HAP-1 (cell line): ENCODE results near the gene CA6.
A peak's percentile ranks its signal among the peaks of the same experiment; 100 is the strongest.
"Not testable (repeated sequence)": the region's sequence is repeated elsewhere in the genome, so short reads cannot be mapped to it uniquely, and the experiment has no call there.

ENCODE experiments used
- DNase-seq, 2 experiments: peaks; one replicate each; pipeline ENCODE4 v3.0.0-alpha.2; 2016 to 2020; ENCODE audit warnings: low spot score in 2 of 2
- H3K27me3 ChIP-seq: fragments of 250-450 bp; sonication (Bioruptor Pico); 2 replicates; pipeline ENCODE4 v1.5.1; 2020; ENCODE audit warnings: low read depth, mild to moderate bottlenecking, moderate library complexity
- H3K36me3 ChIP-seq: fragments of 250-450 bp; sonication (Bioruptor Pico); replicated peaks from 2 replicates; pipeline ENCODE4 v1.5.1; 2020; ENCODE audit warnings: mild to moderate bottlenecking
- H3K4me1 ChIP-seq: fragments of 250-450 bp; sonication (Bioruptor Pico); 2 replicates; pipeline ENCODE4 v1.5.1; 2020; ENCODE audit warnings: mild to moderate bottlenecking
- H3K4me3 ChIP-seq: fragments of 250-450 bp; sonication (Bioruptor Pico); 2 replicates; pipeline ENCODE4 v1.5.1; 2020; ENCODE audit warnings: mild to moderate bottlenecking, moderate library complexity
- H3K9me3 ChIP-seq: fragments of 250-450 bp; sonication (Bioruptor Pico); 2 replicates; pipeline ENCODE4 v1.5.1; 2020; ENCODE audit warnings: mild to moderate bottlenecking, moderate library complexity
- in situ Hi-C: fragments of 300-500 bp; cut with MboI; formaldehyde crosslinking; loops from 3 replicates; pipeline ENCODE4 v1.14.3; 2020; ENCODE audit warnings: low sequenced_read_pairs, inconsistent platforms, mixed read lengths

CA6 gene

DNA sequence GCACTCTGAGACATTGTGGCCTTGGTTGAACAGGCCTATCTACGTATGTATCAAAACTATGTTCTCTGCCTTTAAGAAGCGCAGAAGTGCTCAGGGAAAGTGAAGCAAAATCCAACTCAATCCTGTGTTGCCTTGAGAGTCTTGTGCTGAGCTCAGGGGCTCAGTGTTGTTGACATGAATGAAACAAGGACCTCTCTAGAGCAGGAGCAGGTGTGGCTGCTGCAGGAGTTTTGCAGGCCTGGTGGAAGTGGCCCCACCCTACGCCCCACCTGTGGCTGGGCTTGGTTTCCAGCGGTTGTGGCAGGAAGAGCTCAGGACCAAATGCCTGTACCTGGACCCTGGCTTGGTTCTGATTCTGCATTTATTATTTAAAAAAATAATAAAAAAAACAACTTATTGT, 20.9 kb downstream of the CA6 start:
- Histone ChIP-seq H3K9me3 (no peaks in the 10 kb centered on the region), H3K36me3 (no peaks in the 10 kb centered on the region), H3K4me3 (no peak overlapping the region), H3K4me1 (no peaks in the 10 kb centered on the region), H3K27me3 (no peaks in the 10 kb centered on the region)
- DNase-seq: no peak
- in situ Hi-C loops: no loop called here

DNA sequence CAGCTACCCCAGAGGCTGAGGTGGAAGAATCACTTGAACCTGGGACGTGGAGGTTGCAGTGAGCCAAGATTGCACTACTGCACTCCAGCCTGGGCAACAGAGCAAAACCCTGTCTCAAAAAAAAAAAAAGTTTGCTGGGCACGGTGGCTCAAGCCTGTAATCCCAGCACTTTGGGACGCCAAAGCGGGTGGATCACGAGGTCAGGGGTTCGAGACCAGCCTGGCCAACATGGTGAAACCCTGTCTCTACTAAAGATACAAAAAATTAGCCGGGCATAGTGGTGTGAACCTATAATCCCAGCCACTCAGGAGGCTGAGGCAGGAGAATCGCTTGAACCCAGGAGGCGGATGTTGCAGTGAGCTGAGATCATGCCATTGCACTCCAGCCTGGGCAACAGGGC, 23.2 kb downstream of the CA6 start:
- H3K36me3 ChIP-seq, H3K27me3 ChIP-seq, H3K4me1 ChIP-seq, DNase-seq, H3K9me3 ChIP-seq, in situ Hi-C loops, H3K4me3 ChIP-seq: not testable (repeated sequence)

DNA sequence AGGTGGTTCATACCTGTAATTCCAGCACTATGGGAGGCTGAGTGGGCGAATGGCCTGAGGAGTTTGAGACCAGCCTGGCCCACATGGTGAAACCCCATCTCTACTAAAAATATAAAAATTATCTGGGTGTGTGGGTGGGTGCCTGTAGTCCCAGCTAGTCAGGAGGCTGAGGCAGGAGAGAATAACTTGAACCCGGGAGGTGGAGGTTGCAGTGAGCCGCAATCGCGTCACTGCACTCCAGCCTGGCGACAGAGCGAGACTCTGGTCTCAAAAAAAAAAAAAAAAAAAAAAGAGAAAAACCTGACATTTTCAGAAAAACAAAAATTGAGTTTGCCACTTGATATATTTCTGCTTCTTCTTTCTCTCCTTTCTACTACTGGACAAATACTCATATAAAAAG, 24.3 kb downstream of the CA6 start:
- no peak overlapping the region for H3K4me3 ChIP-seq
- no peaks in the 10 kb centered on the region for H3K9me3 ChIP-seq
- no peaks in the 10 kb centered on the region for H3K27me3 ChIP-seq
- no peak for DNase-seq
- H3K36me3 ChIP-seq: no peaks in the 10 kb centered on the region
- in situ Hi-C loops: no loop called here
- no peaks in the 10 kb centered on the region for H3K4me1 ChIP-seq

- Histone ChIP-seq H3K36me3 (no peaks in the 10 kb centered on the region), H3K4me1 (no peaks in the 10 kb centered on the region), H3K4me3 (no peak overlapping the region), H3K9me3 (no peaks in the 10 kb centered on the region), H3K27me3 (no peaks in the 10 kb centered on the region)
- DNase-seq: no peak
- in situ Hi-C loops: no loop called here
Measured at GRCh38 chr1:8970870-8971337, 25.2 kb downstream of the CA6 start.

DNA sequence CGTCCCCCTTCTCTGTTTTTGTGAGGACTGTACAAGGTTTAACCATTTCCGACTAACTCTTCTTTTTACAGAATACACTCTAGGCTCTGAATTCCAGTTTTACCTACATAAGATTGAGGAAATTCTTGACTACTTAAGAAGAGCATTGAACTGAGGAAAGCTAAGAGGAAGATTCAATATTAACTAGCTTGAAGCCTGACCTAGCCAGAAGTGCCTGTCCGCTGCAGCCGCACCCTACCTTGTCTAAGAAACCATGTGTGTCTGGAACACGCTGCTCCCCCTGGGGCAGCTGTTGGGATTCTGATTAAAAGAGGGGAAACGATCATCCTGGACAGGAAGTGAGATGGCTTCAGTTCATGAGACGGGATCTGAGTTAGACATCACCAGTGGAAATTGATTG, 28.9 kb downstream of the CA6 start:
- DNase-seq: no peak
- Histone ChIP-seq H3K9me3 (no peaks in the 10 kb centered on the region), H3K4me3 (no peak overlapping the region), H3K27me3 (no peaks in the 10 kb centered on the region), H3K4me1 (no peaks in the 10 kb centered on the region), H3K36me3 (no peaks in the 10 kb centered on the region)
- in situ Hi-C loops: no loop called here

DNA sequence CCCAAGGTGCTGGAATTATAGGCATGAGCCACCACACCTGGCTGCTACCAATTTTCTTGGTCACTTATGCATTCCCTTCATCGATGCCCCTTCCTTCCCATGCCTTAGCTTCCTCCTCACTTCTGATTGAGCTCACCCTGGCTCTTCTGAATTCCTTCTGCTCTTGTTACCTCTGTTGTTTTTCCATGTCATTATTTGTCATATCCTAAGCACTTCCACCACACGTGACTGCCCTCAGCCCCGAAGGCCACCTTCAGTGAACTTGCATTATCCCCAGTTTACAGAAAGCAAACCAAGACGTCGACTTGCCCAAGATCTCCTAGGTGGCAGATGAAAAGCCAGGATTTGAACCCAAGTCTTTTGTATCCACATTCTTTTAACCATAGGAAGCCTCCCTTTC, 30.7 kb downstream of the CA6 start:
- Histone ChIP-seq H3K9me3 (no peaks in the 10 kb centered on the region), H3K4me1 (no peaks in the 10 kb centered on the region), H3K36me3 (no peaks in the 10 kb centered on the region), H3K27me3 (peaks cover 2% of the 10 kb centered on the region; the same call in 1 of the 2 replicates), H3K4me3 (no peak overlapping the region)
- in situ Hi-C loops: no loop called here
- no peak for DNase-seq

DNA sequence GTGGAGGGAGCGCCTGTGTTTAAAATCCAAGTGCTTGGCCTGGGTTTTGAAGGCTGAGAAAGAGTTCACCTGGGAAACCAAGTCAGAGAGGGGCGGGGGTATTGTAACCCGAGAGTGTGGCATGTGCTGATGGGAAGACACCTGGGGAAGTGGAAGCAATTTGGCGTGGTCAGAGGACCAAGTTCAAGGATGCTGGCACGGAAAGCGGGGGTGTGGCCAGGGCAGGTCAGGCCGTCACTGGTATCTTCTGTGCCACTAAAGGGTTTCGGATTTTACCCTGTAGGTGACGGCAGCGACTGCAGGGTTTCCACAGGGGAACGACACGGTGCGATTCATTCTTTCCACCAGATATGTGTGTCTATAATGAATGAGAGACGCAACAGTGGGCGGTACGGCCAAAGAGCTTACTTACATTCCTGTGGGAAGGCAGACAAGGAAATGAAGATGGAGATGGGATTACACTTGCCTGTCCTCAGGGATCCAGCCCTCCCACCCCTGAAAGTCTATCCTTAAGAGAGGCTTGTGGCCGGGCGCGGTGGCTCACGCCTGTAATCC, 31.3 kb downstream of the CA6 start:
- Histone ChIP-seq H3K4me3 (no peak overlapping the region), H3K4me1 (no peaks in the 10 kb centered on the region), H3K9me3 (no peaks in the 10 kb centered on the region), H3K36me3 (no peaks in the 10 kb centered on the region), H3K27me3 (peaks cover 2% of the 10 kb centered on the region; the same call in 1 of the 2 replicates)
- DNase-seq: no peak
- in situ Hi-C loops: no loop called here

DNA sequence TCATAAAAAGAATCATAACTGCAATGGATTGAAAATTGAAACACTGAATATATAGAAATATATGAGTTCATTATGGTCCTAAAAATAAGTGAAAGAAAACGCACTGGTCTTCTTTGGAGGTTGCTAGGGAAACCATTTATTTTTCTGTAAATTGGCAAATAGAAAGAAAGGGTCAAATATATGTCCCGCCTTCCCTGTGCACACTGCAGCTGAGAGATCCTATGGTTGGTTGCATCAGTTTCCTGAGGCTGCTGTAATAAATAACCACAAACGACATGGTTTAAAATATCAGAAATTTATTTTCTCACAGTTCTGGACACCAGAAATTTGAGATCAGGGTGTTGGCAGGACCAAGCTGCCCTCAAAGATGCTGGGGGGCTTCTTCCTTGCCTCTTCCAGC, 35.0 kb downstream of the CA6 start:
- no peaks in the 10 kb centered on the region for H3K36me3 ChIP-seq
- peaks cover 2% of the 10 kb centered on the region; the same call in 1 of the 2 replicates for H3K27me3 ChIP-seq
- in situ Hi-C loops: no loop called here
- DNase-seq: no peak
- no peaks in the 10 kb centered on the region for H3K4me1 ChIP-seq
- no peaks in the 10 kb centered on the region for H3K9me3 ChIP-seq
- no peak overlapping the region for H3K4me3 ChIP-seq

DNA sequence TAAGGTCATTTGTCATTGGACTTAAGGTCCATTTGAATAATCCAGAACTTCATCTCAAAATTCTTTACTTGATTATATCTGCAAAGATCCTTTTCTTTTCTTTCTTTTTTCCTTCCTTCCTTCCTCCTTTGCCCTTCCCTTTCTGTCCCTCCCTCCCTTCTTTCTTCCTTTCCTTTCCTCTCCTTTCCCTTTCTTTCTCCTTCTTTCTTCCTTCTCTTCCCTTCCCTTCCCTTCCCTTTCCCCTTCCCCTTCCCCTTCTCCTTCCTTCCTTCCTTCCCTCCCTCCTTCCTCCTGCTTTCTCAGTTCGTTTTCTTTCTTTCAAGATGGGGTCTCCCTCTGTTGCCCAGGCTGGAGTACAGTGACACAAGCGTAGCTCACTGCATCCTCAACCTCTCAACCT, 35.5 kb downstream of the CA6 start:
- Histone ChIP-seq H3K36me3 (no peaks in the 10 kb centered on the region), H3K4me1 (no peaks in the 10 kb centered on the region), H3K9me3 (no peaks in the 10 kb centered on the region), H3K4me3 (no peak overlapping the region), H3K27me3 (peaks cover 2% of the 10 kb centered on the region; the same call in 1 of the 2 replicates)
- no peak for DNase-seq
- in situ Hi-C loops: no loop called here

DNA sequence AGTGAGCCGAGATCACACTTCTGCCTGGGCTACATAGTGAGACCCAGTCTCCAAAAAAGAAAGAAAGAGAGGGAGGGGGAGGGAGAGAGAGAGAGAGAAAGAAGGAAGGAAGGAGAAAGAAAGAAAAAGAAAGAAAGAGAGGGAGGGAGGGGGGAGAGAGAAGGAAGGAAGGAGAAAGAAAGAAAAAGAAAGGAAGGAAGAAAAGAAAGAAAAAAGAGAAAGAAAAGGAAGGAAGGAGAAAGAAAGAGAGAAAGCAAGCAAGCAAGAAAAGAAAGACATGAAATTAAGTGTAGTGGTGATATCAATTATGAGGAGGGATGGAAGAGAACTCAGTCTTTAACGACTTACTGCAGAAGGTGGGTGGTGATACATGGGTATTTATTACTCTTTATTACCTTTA, 38.5 kb downstream of the CA6 start:
- Histone ChIP-seq H3K27me3 (peaks cover 2% of the 10 kb centered on the region; the same call in 1 of the 2 replicates), H3K36me3 (no peaks in the 10 kb centered on the region), H3K4me1 (no peaks in the 10 kb centered on the region), H3K9me3 (no peaks in the 10 kb centered on the region), H3K4me3 (no peak overlapping the region)
- DNase-seq: no peak
- in situ Hi-C loops: no loop called here

- DNase-seq: no peak
- Histone ChIP-seq H3K4me1 (no peaks in the 10 kb centered on the region), H3K27me3 (peaks cover 2% of the 10 kb centered on the region; the same call in 1 of the 2 replicates), H3K4me3 (no peak overlapping the region), H3K9me3 (no peaks in the 10 kb centered on the region), H3K36me3 (no peaks in the 10 kb centered on the region)
- in situ Hi-C loops: loop anchor here (5.0 kb wide), 1 partner anchor 68 kb away; no protein-coding TSS in a partner anchor
Measured at GRCh38 chr1:8984990-8985389, 39.3 kb downstream of the CA6 start.

GRCh38 chr1:8985915-8986813, 40.5 kb downstream of the CA6 start:
- in situ Hi-C loops: loop anchor here (5.0 kb wide), 1 partner anchor 69 kb away; no protein-coding TSS in a partner anchor
- H3K4me1 ChIP-seq: no peaks in the 10 kb centered on the region
- no peaks in the 10 kb centered on the region for H3K9me3 ChIP-seq
- no peak for DNase-seq
- no peak overlapping the region for H3K4me3 ChIP-seq
- no peaks in the 10 kb centered on the region for H3K36me3 ChIP-seq
- no peaks in the 10 kb centered on the region for H3K27me3 ChIP-seq

GRCh38 chr1:8986814-8987190, 41.1 kb downstream of the CA6 start:
- no peak for DNase-seq
- Histone ChIP-seq H3K27me3 (no peaks in the 10 kb centered on the region), H3K36me3 (no peaks in the 10 kb centered on the region), H3K4me1 (no peaks in the 10 kb centered on the region), H3K9me3 (no peaks in the 10 kb centered on the region), H3K4me3 (no peak overlapping the region)
- in situ Hi-C loops: loop anchor here (5.0 kb wide), 1 partner anchor 70 kb away; no protein-coding TSS in a partner anchor

DNA sequence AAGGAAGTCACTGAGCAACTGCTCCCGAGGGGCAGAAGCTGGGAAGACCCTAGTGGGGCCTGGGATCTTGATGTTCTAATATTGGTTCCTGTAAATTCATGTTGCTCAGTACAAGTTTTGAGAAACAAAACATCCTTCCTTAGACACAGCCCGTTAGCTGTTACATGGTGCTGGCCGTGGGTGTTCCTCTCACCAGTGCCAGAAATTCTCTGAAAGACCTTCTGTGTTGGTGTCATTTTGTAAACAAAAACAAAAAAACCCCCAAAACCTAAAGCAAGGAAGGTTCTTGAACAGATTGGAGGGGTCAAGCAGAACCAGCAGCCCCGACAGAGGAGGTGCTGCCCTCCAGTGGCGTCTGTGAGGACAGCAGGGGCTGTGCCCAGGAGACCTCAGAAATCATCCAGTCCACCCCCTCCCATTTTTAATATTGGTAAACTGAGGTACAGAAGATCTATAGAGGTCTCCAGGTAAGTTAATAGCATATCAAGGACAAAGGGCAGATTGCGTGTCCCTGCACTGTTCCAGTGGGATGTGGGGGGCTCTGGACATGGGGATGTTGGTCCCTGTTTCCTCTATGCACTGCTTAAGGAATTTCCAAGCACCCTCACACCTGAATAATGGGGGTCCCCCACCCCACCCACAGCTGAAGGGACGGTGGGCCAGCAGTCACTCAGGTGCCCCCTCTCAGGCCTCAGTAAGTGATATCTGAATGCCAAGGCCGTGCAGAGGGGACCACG, 42.4 kb downstream of the CA6 start:
- in situ Hi-C loops: loop anchor here (5.0 kb wide), 1 partner anchor 71 kb away; no protein-coding TSS in a partner anchor
- Histone ChIP-seq H3K9me3 (no peaks in the 10 kb centered on the region), H3K36me3 (no peaks in the 10 kb centered on the region), H3K4me3 (no peak overlapping the region), H3K4me1 (no peaks in the 10 kb centered on the region), H3K27me3 (no peaks in the 10 kb centered on the region)
- peak in 1 of 2 experiments; percentile 75 for DNase-seq
